AG04450 (cell line): ENCODE data around the gene MBNL3. TPM values are rescaled to one million over a fixed set of nuclear protein-coding genes. Genes with fewer than 3 reads are reported as not detected.

Experiments
- CTCF ChIA-PET: fragments of 300-600, 350-600 bp; formaldehyde crosslinking; extraction: SDS; loops from one replicate; lab custom pipeline; 2022; ENCODE audit warnings: antibody characterized with exemption, inconsistent platforms; lab: Charles Lee
- POLR2A ChIA-PET: fragments of 350-600 bp; formaldehyde crosslinking; extraction: SDS; loops from one replicate; lab custom pipeline; 2021; ENCODE audit warnings: antibody characterized with exemption, inconsistent platforms; lab: Yijun Ruan, JAX
- DNase-seq: peaks from one replicate; pipeline ENCODE4 v3.0.0-alpha.2; 2011; ENCODE audit warnings: low read depth, low spot score
- H3K27ac ChIP-seq: one replicate; pipeline ENCODE4 v1.5.1; 2012; ENCODE audit warnings: low read depth, low read length, control low read depth
- H3K27me3 ChIP-seq: one replicate; pipeline ENCODE4 v1.6.0; 2012; ENCODE audit warnings: low read length; ENCODE audit not compliant: control insufficient read depth, insufficient read depth
- H3K4me3 ChIP-seq: 2 replicates; pipeline ENCODE4 v1.5.1; 2011; ENCODE audit warnings: mild to moderate bottlenecking, low read depth, low read length, control low read depth
- H3K9me3 ChIP-seq: 2 replicates; pipeline ENCODE4 v1.5.1; 2012; ENCODE audit warnings: low read length; ENCODE audit not compliant: control insufficient read depth, insufficient read depth
- polyA plus RNA-seq: library from polyadenylated mRNA; depleted of rRNA; stranded (reverse); fragments of >200 nt; gene quantifications from 2 replicates; pipeline ENCODE4 v1.2.3, GENCODE V29; 2011
- TF ChIP-seq, protein P1 (sequence below): IDR thresholded peaks from 2 replicates; pipeline ENCODE4 v1.5.1; 2011; ENCODE audit warnings: low read depth, low read length, control low read depth, inconsistent platforms

MBNL3 gene
- polyA plus RNA-seq, 1 experiment, result 1.1 TPM

- CTCF ChIA-PET, result no interaction called here
- TF ChIP-seq, protein P1, sequence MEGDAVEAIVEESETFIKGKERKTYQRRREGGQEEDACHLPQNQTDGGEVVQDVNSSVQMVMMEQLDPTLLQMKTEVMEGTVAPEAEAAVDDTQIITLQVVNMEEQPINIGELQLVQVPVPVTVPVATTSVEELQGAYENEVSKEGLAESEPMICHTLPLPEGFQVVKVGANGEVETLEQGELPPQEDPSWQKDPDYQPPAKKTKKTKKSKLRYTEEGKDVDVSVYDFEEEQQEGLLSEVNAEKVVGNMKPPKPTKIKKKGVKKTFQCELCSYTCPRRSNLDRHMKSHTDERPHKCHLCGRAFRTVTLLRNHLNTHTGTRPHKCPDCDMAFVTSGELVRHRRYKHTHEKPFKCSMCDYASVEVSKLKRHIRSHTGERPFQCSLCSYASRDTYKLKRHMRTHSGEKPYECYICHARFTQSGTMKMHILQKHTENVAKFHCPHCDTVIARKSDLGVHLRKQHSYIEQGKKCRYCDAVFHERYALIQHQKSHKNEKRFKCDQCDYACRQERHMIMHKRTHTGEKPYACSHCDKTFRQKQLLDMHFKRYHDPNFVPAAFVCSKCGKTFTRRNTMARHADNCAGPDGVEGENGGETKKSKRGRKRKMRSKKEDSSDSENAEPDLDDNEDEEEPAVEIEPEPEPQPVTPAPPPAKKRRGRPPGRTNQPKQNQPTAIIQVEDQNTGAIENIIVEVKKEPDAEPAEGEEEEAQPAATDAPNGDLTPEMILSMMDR, result no peak
- no peak overlapping the region for H3K4me3 ChIP-seq
- H3K27ac ChIP-seq, result no peak overlapping the region
- POLR2A ChIA-PET, result no interaction called here
- no peaks in the 10 kb centered on the region for H3K9me3 ChIP-seq
- no peak for DNase-seq
- H3K27me3 ChIP-seq, result no peaks in the 10 kb centered on the region
Measured at GRCh38 chrX:132501606-132502005, 12.8 kb upstream of the MBNL3 start.

GRCh38 chrX:132497432-132497831 is 8.6 kb upstream of the MBNL3 start:
- no peak for DNase-seq
- POLR2A ChIA-PET, result no interaction called here

GRCh38 chrX:132493095-132493494 is 4.3 kb upstream of the MBNL3 start:
- CTCF ChIA-PET, result no interaction called here
- TF ChIP-seq, protein P1, result no peak
- no peaks in the 10 kb centered on the region for H3K9me3 ChIP-seq
- peaks cover 11% of the 10 kb centered on the region for H3K27me3 ChIP-seq
- POLR2A ChIA-PET, result no interaction called here
- no peak for DNase-seq
- H3K27ac ChIP-seq, result no peak overlapping the region
- no peak overlapping the region for H3K4me3 ChIP-seq

More at GRCh38 chrX:132497432-132497831, 8.6 kb upstream of the MBNL3 start:
- CTCF ChIA-PET, result no interaction called here
- Histone ChIP-seq H3K27me3 (no peaks in the 10 kb centered on the region), H3K4me3 (no peak overlapping the region), H3K9me3 (no peaks in the 10 kb centered on the region), H3K27ac (no peak overlapping the region)
- TF ChIP-seq, protein P1, result no peak

DNA sequence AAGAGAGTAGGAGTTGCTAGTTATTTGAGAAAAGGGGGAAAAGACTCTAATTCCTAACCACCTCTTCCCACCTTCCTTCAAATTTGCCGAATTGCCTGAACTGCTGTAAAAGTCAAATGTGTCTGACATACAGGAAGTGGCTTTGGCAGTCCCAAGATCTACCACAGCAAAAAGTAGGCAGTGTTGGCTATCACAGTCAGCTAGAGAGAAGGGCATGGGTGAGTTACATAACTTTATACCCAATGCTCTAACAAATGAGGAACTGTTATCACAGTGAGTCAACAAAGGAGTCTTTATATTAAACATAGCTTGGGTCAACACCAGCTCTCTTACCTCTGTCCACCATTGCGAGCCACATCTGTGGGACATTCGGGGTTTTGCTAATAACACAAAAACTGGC is 2.4 kb upstream of the MBNL3 start:
- TF ChIP-seq, protein P1, result no peak
- no peak overlapping the region for H3K4me3 ChIP-seq
- no peak for DNase-seq
- no peaks in the 10 kb centered on the region for H3K9me3 ChIP-seq
- H3K27me3 ChIP-seq, result peaks cover 12% of the 10 kb centered on the region
- no peak overlapping the region for H3K27ac ChIP-seq
- POLR2A ChIA-PET, result no interaction called here
- CTCF ChIA-PET, result interaction anchor here (1.7 kb wide), 1 partner anchor 199 kb away, joined by 4 read pairs; no protein-coding TSS in a partner anchor

DNA sequence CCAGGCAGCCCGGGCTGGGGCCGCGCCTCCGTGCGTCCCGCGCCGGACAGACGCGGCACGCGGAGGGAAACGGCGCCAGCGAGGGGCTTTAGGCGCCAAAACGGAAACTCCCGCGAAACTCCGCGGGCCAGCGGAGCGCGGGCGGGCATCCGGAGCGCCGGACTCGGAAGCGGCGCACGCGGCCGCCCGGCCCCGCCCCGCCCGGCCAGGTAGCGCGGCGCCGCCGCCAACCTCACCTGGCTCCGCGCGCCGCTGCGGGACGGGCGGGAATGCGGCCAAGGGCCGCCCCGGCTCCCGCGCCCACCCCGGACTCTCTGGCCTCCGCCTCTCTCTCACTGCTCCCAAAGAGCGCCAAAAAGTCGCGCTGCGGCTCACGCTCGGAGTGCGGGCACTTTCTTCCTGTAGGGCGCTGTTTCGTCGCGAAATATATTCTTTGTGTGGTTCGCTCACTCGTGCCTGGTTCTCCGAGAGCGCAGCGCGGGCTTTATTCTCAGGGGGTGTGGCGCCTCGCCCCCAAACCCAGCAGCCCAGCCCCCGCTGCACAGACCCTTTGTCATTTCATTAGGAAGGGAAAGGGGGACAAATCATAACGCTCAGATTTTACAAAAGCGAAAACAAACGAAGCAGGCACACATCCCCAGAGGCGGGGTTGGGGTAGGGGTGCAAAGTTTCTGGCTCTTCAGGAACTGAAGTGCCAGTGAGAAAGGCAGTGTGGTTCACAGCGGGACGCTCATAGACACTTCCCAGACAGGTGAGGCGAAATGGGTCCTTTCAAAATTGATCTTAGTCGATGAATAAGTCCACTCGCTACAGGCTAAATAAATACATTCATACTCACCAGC is 961 bp upstream of the MBNL3 start:
- CTCF ChIA-PET, result interaction anchor here (1.7 kb wide), 1 partner anchor 197 kb away, joined by 4 read pairs; no protein-coding TSS in a partner anchor
- Histone ChIP-seq H3K27me3 (peaks cover 12% of the 10 kb centered on the region), H3K27ac (no peak overlapping the region), H3K4me3 (peak overlapping the region; percentile 61), H3K9me3 (no peaks in the 10 kb centered on the region)
- POLR2A ChIA-PET, result no interaction called here
- no peak for DNase-seq
- TF ChIP-seq, protein P1, result no peak
